ENCODE measurements around the gene LIN7B. TPM values are rescaled to one million over a fixed set of nuclear protein-coding genes. Genes with fewer than 3 reads are reported as not detected.
A peak's percentile ranks its signal among the peaks of the same experiment; 100 is the strongest.
"Not testable (repeated sequence)": the region's sequence is repeated elsewhere in the genome, so short reads cannot be mapped to it uniquely, and the experiment has no call there.

Gene LIN7B
- total RNA-seq (10 to 100 TPM; 15.7 to 16.2 TPM), polyA plus RNA-seq (1 to 10 TPM; 5.5 to 9.2 (median 5.6) TPM), total RNA-seq (1.9 to 7.3 (median 2.9) reads per million in 6 experiments)

- Mint-ChIP-seq H3K4me3 (peak within 1 kb of the TSS; percentile 81 to 93 (median 89)), H3K36me3 (peaks cover 0 to 5% (median 0%) of the 10 kb centered on the region in 3 donors), H3K27ac (peak within 1 kb of the TSS; percentile 24 to 94 (median 86)), H3K4me1 (peaks cover 15 to 44% (median 39%) of the 10 kb centered on the region in 4 donors), H3K9me3 (no peaks in the 10 kb centered on the region), H3K27me3 (no peaks in the 10 kb centered on the region)
- POLR2A ChIA-PET: interaction anchor here (0.7 to 2.3 kb wide), 9 partner anchors 8 to 121 kb away, joined by 3 to 12 read pairs (median 5); partner anchors contain the start of genes CGB7, GYS1 and RUVBL2
- peak; percentile 62 to 65 for ATAC-seq
- peak; percentile 64 to 88 (median 81) for DNase-seq
Measured at GRCh38 chr19:49113762-49114629, at the start of gene LIN7B. Gene LIN7B, plus strand, starts transcription at chr19:49114370. Its CDS starts 35 bp downstream, at chr19:49114405.

- Mint-ChIP-seq H3K4me1 (peaks cover 0 to 5% (median 0%) of the 10 kb centered on the region in 4 donors), H3K27me3 (peaks cover 27 to 67% (median 51%) of the 10 kb centered on the region in 5 donors), H3K4me3 (peak within 1 kb of the TSS in 5 of 10 donors; percentile 20 to 42 (median 26)), H3K9me3 (peaks cover 0 to 9% (median 0%) of the 10 kb centered on the region in 9 donors), H3K27ac (peak within 1 kb of the TSS in 2 of 10 donors; percentile 37 to 79), H3K36me3 (peaks cover 0 to 9% (median 0%) of the 10 kb centered on the region in 3 donors)
- DNase-seq (no peak), ATAC-seq (peak; percentile 18 to 54)
- POLR2A ChIA-PET: interaction anchor here (0.6 kb wide), 1 partner anchor 45 kb away, joined by 3 read pairs; no protein-coding TSS in a partner anchor
Measured at GRCh38 chr19:49064768-49065611, 49.2 kb upstream of the LIN7B start, which contains the start of gene NTF4. Gene NTF4, minus strand, starts transcription at chr19:49064818. Its CDS starts 2,821 bp downstream, at chr19:49061997.

GRCh38 chr19:49065905-49066512 is 48.2 kb upstream of the LIN7B start:
- H3K4me1 Mint-ChIP-seq: peaks cover 0 to 5% (median 1%) of the 10 kb centered on the region in 4 donors
- DNase-seq: no peak
- no peak overlapping the region for H3K27ac Mint-ChIP-seq
- H3K4me3 Mint-ChIP-seq: peak overlapping the region in 2 of 10 donors; percentile 36 to 57
- POLR2A ChIA-PET: no interaction called here
- peaks cover 0 to 15% (median 0%) of the 10 kb centered on the region in 3 donors for H3K36me3 Mint-ChIP-seq
- peaks cover 0 to 15% (median 0%) of the 10 kb centered on the region in 9 donors for H3K9me3 Mint-ChIP-seq
- no peak for ATAC-seq
- H3K27me3 Mint-ChIP-seq: peaks cover 27 to 71% (median 53%) of the 10 kb centered on the region in 5 donors

GRCh38 chr19:49067554-49067953 is 46.6 kb upstream of the LIN7B start:
- peaks cover 0 to 7% (median 3%) of the 10 kb centered on the region in 4 donors for H3K4me1 Mint-ChIP-seq
- no peak for DNase-seq
- H3K27me3 Mint-ChIP-seq: peaks cover 28 to 75% (median 56%) of the 10 kb centered on the region in 5 donors
- H3K36me3 Mint-ChIP-seq: peaks cover 0 to 15% (median 0%) of the 10 kb centered on the region in 3 donors
- POLR2A ChIA-PET: no interaction called here
- peaks cover 0 to 15% (median 0%) of the 10 kb centered on the region in 9 donors for H3K9me3 Mint-ChIP-seq
- ATAC-seq: no peak
- H3K4me3 Mint-ChIP-seq: no peak overlapping the region
- H3K27ac Mint-ChIP-seq: no peak overlapping the region

GRCh38 chr19:49069026-49069425 is 45.1 kb upstream of the LIN7B start:
- H3K27ac Mint-ChIP-seq: no peak overlapping the region
- H3K4me3 Mint-ChIP-seq: no peak overlapping the region
- H3K9me3 Mint-ChIP-seq: peaks cover 0 to 15% (median 0%) of the 10 kb centered on the region in 9 donors
- ATAC-seq: no peak
- peaks cover 0 to 26% (median 9%) of the 10 kb centered on the region in 3 donors for H3K36me3 Mint-ChIP-seq
- peaks cover 39 to 78% (median 66%) of the 10 kb centered on the region in 5 donors for H3K27me3 Mint-ChIP-seq
- POLR2A ChIA-PET: interaction anchor here (0.6 kb wide), 1 partner anchor 155 kb away, joined by 4 read pairs; no protein-coding TSS in a partner anchor
- peaks cover 8 to 15% (median 13%) of the 10 kb centered on the region in 4 donors for H3K4me1 Mint-ChIP-seq
- no peak for DNase-seq

GRCh38 chr19:49070416-49070815 is 43.8 kb upstream of the LIN7B start:
- H3K36me3 Mint-ChIP-seq: peaks cover 0 to 26% (median 9%) of the 10 kb centered on the region in 3 donors
- peak overlapping the region in 4 of 10 donors; percentile 3 to 60 (median 46) for H3K4me3 Mint-ChIP-seq
- no peak for DNase-seq
- POLR2A ChIA-PET: interaction anchor here (0.6 kb wide), 1 partner anchor 179 kb away, joined by 3 read pairs; no protein-coding TSS in a partner anchor
- no peak for ATAC-seq
- peaks cover 10 to 18% (median 13%) of the 10 kb centered on the region in 4 donors for H3K4me1 Mint-ChIP-seq
- H3K9me3 Mint-ChIP-seq: peaks cover 0 to 15% (median 0%) of the 10 kb centered on the region in 9 donors
- no peak overlapping the region for H3K27ac Mint-ChIP-seq
- peaks cover 41 to 80% (median 70%) of the 10 kb centered on the region in 5 donors for H3K27me3 Mint-ChIP-seq

GRCh38 chr19:49071860-49072547 is 42.2 kb upstream of the LIN7B start:
- Mint-ChIP-seq H3K36me3 (peaks cover 0 to 26% (median 9%) of the 10 kb centered on the region in 3 donors), H3K9me3 (peaks cover 0 to 15% (median 0%) of the 10 kb centered on the region in 9 donors), H3K27ac (peak overlapping the region in 1 of 10 donors; percentile 59), H3K27me3 (peaks cover 35 to 78% (median 66%) of the 10 kb centered on the region in 5 donors), H3K4me3 (peak overlapping the region in 5 of 10 donors; percentile 15 to 61 (median 43)), H3K4me1 (peaks cover 11 to 20% (median 12%) of the 10 kb centered on the region in 4 donors)
- POLR2A ChIA-PET: no interaction called here
- peak in 1 of 10 donors; percentile 17 for DNase-seq
- peak; percentile 44 to 54 for ATAC-seq

- Mint-ChIP-seq H3K4me3 (peak overlapping the region in 7 of 10 donors; percentile 58 to 85 (median 77)), H3K4me1 (peaks cover 11 to 20% (median 12%) of the 10 kb centered on the region in 4 donors), H3K36me3 (peaks cover 0 to 26% (median 9%) of the 10 kb centered on the region in 3 donors), H3K27ac (peak overlapping the region in 1 of 10 donors; percentile 29), H3K9me3 (peaks cover 0 to 15% (median 0%) of the 10 kb centered on the region in 9 donors), H3K27me3 (peaks cover 28 to 73% (median 60%) of the 10 kb centered on the region in 5 donors)
- POLR2A ChIA-PET: interaction anchor here (0.6 kb wide), 2 partner anchors 114 to 550 kb away, joined by 3 to 6 read pairs; no protein-coding TSS in a partner anchor
- ATAC-seq: peak in 1 of 2 donors; percentile 38
- DNase-seq: no peak
Measured at GRCh38 chr19:49073514-49074378, 40.4 kb upstream of the LIN7B start.

GRCh38 chr19:49074869-49075268 is 39.3 kb upstream of the LIN7B start:
- not testable (repeated sequence) for H3K9me3 Mint-ChIP-seq, H3K27ac Mint-ChIP-seq, DNase-seq, H3K4me3 Mint-ChIP-seq, ATAC-seq
- H3K36me3 Mint-ChIP-seq: peaks cover 0 to 17% (median 9%) of the 10 kb centered on the region in 3 donors
- peaks cover 20 to 63% (median 50%) of the 10 kb centered on the region in 5 donors for H3K27me3 Mint-ChIP-seq
- peaks cover 11 to 20% (median 12%) of the 10 kb centered on the region in 4 donors for H3K4me1 Mint-ChIP-seq
- POLR2A ChIA-PET: interaction anchor here (0.9 kb wide), 1 partner anchor 84 kb away, joined by 3 read pairs; no protein-coding TSS in a partner anchor

- ATAC-seq (no peak), DNase-seq (no peak)
- Mint-ChIP-seq H3K4me3 (no peak overlapping the region), H3K4me1 (peaks cover 5 to 12% (median 10%) of the 10 kb centered on the region in 4 donors), H3K36me3 (peaks cover 0 to 3% (median 0%) of the 10 kb centered on the region in 3 donors), H3K9me3 (peaks cover 0 to 2% (median 0%) of the 10 kb centered on the region in 9 donors), H3K27ac (no peak overlapping the region), H3K27me3 (peaks cover 3 to 32% (median 25%) of the 10 kb centered on the region in 5 donors)
- POLR2A ChIA-PET: no interaction called here
Measured at GRCh38 chr19:49080392-49080791, 33.8 kb upstream of the LIN7B start.
